H9 (cell line): ENCODE data around the gene FOXN4. TPM values are rescaled to one million over a fixed set of nuclear protein-coding genes. Genes with fewer than 3 reads are reported as not detected.

Source experiments
- DNase-seq: peaks from one replicate; pipeline ENCODE4 v3.0.0-alpha.2; 2017
- H2AFZ ChIP-seq: one replicate; pipeline ENCODE4 v1.6.1; 2013; ENCODE audit warnings: mild to moderate bottlenecking, low read length, control low read depth, moderate library complexity
- H2AK5ac ChIP-seq: 2 replicates; pipeline ENCODE4 v1.6.1; 2013; ENCODE audit warnings: low read length, control low read depth, mixed read lengths; ENCODE audit not compliant: insufficient read length
- H2BK120ac ChIP-seq: one replicate; pipeline ENCODE4 v1.6.1; 2013; ENCODE audit warnings: low read depth, mild to moderate bottlenecking, low read length, control low read depth, inconsistent platforms; ENCODE audit not compliant: poor library complexity, severe bottlenecking
- H2BK12ac ChIP-seq: 2 replicates; pipeline ENCODE4 v1.6.1; 2013; ENCODE audit warnings: low read length, control low read depth, mixed read lengths, low read depth; ENCODE audit not compliant: insufficient read length
- H2BK15ac ChIP-seq: 2 replicates; pipeline ENCODE4 v1.6.1; 2013; ENCODE audit warnings: low read depth, low read length, control low read depth
- H2BK20ac ChIP-seq: one replicate; pipeline ENCODE4 v1.6.1; 2013; ENCODE audit warnings: low read depth, mild to moderate bottlenecking, low read length, control low read depth, inconsistent platforms; ENCODE audit not compliant: poor library complexity, severe bottlenecking
- H2BK5ac ChIP-seq: 2 replicates; pipeline ENCODE4 v1.6.1; 2013; ENCODE audit warnings: low read length, control low read depth, mixed read lengths; ENCODE audit not compliant: insufficient read length
- H3K14ac ChIP-seq: 2 replicates; pipeline ENCODE4 v1.6.1; 2013; ENCODE audit warnings: low read length, control low read depth; ENCODE audit not compliant: insufficient read depth
- H3K18ac ChIP-seq: 2 replicates; pipeline ENCODE4 v1.6.1; 2013; ENCODE audit warnings: low read depth, mild to moderate bottlenecking, mixed read lengths, low read length, control low read depth; ENCODE audit not compliant: insufficient read length
- H3K23ac ChIP-seq: 2 replicates; pipeline ENCODE4 v1.6.1; 2013; ENCODE audit warnings: low read length, control low read depth, mixed read lengths, low read depth; ENCODE audit not compliant: insufficient read length
- H3K23me2 ChIP-seq: 2 replicates; pipeline ENCODE4 v1.6.1; 2013; ENCODE audit warnings: low read depth, mild to moderate bottlenecking, mixed read lengths, low read length, control low read depth; ENCODE audit not compliant: insufficient read length, poor library complexity, severe bottlenecking
- H3K27ac ChIP-seq: 2 replicates; pipeline ENCODE4 v1.5.1; 2013; ENCODE audit warnings: low read length, control low read depth, mixed read lengths, low read depth; ENCODE audit not compliant: insufficient read length
- H3K27me3 ChIP-seq: 2 replicates; pipeline ENCODE4 v1.6.1; 2013; ENCODE audit warnings: low read length, control low read depth, inconsistent platforms; ENCODE audit not compliant: insufficient read depth
- H3K4ac ChIP-seq: 2 replicates; pipeline ENCODE4 v1.6.1; 2013; ENCODE audit warnings: low read depth, mild to moderate bottlenecking, control low read depth, inconsistent platforms, low read length, moderate library complexity
- H3K4me1 ChIP-seq: 2 replicates; pipeline ENCODE4 v1.6.1; 2013; ENCODE audit warnings: low read length, control low read depth, inconsistent platforms; ENCODE audit not compliant: insufficient read depth
- H3K4me2 ChIP-seq: 2 replicates; pipeline ENCODE4 v1.6.1; 2013; ENCODE audit warnings: low read length, control low read depth, mixed read lengths; ENCODE audit not compliant: insufficient read length, insufficient read depth
- H3K56ac ChIP-seq: 2 replicates; pipeline ENCODE4 v1.6.1; 2013; ENCODE audit warnings: low read depth, mild to moderate bottlenecking, mixed read lengths, low read length, control low read depth; ENCODE audit not compliant: insufficient read length
- H3K79me1 ChIP-seq: 2 replicates; pipeline ENCODE4 v1.6.1; 2013; ENCODE audit warnings: low read depth, mild to moderate bottlenecking, moderate library complexity, low read length, control low read depth, inconsistent platforms; ENCODE audit not compliant: insufficient read depth, poor library complexity, severe bottlenecking
- H3K79me2 ChIP-seq: 2 replicates; pipeline ENCODE4 v1.6.1; 2013; ENCODE audit warnings: low read length, control low read depth, inconsistent platforms; ENCODE audit not compliant: insufficient read depth
- H3K9ac ChIP-seq: 2 replicates; pipeline ENCODE4 v1.6.1; 2013; ENCODE audit warnings: low read length, control low read depth, mixed read lengths; ENCODE audit not compliant: insufficient read length; ENCODE audit errors: extremely low read depth
- H3K9me3 ChIP-seq: one replicate; pipeline ENCODE4 v1.6.1; 2013; ENCODE audit warnings: low read depth, low read length, inconsistent platforms; ENCODE audit not compliant: control insufficient read depth
- H3T11ph ChIP-seq: one replicate; pipeline ENCODE4 v1.6.1; 2013; ENCODE audit warnings: mild to moderate bottlenecking, low read length, control low read depth, inconsistent platforms
- H4K20me1 ChIP-seq: one replicate; pipeline ENCODE4 v1.6.1; 2013; ENCODE audit not compliant: control insufficient read depth, insufficient read length, insufficient read depth
- H4K5ac ChIP-seq: 2 replicates; pipeline ENCODE4 v1.6.1; 2013; ENCODE audit warnings: low read depth, mild to moderate bottlenecking, mixed read lengths, low read length, control low read depth; ENCODE audit not compliant: insufficient read length
- H4K8ac ChIP-seq: replicated peaks from 2 replicates; pipeline ENCODE4 v1.6.1; 2013; ENCODE audit warnings: low read length, control low read depth, mixed read lengths, low read depth; ENCODE audit not compliant: insufficient read length
- H4K91ac ChIP-seq: 2 replicates; pipeline ENCODE4 v1.6.1; 2013; ENCODE audit warnings: low read depth, mild to moderate bottlenecking, moderate library complexity, mixed read lengths, low read length, control low read depth; ENCODE audit not compliant: insufficient read length
- H3K27ac Mint-ChIP-seq, 3 experiments: 2 replicates in 2 of 3; 3 replicates in 1 of 3; pipeline ENCODE4 v1.8.0; 2020 to 2021; ENCODE audit warnings: mixed read lengths in 3 of 3, mild to moderate bottlenecking in 1 of 3, moderate library complexity in 1 of 3
- H3K27me3 Mint-ChIP-seq: 2 replicates; pipeline ENCODE4 v1.8.0; 2021; ENCODE audit warnings: low read depth, mild to moderate bottlenecking, moderate library complexity, mixed read lengths
- H3K36me3 Mint-ChIP-seq, 3 experiments: 2 replicates in 2 of 3; 3 replicates in 1 of 3; pipeline ENCODE4 v1.8.0; 2020 to 2021; ENCODE audit warnings: low read depth in 3 of 3, mixed read lengths in 3 of 3; ENCODE audit not compliant: insufficient read depth in 1 of 3
- H3K4me1 Mint-ChIP-seq, 2 experiments: 2 replicates each; pipeline ENCODE4 v1.8.0; 2020; ENCODE audit warnings: mixed read lengths in 2 of 2
- H3K4me3 Mint-ChIP-seq, 2 experiments: 2 replicates in 1 of 2; 3 replicates in 1 of 2; pipeline ENCODE4 v1.8.0; 2020 to 2021; ENCODE audit warnings: mild to moderate bottlenecking in 2 of 2, mixed read lengths in 2 of 2, moderate library complexity in 1 of 2
- H3K9me3 Mint-ChIP-seq, 2 experiments: 2 replicates in 1 of 2; 3 replicates in 1 of 2; pipeline ENCODE4 v1.8.0; 2020; ENCODE audit warnings: mild to moderate bottlenecking in 2 of 2, mixed read lengths in 2 of 2, moderate library complexity in 1 of 2
- CTCF ChIP-seq: fragments of 200-600 bp; sonication (generic); conservative IDR thresholded peaks from 3 replicates; pipeline ENCODE4 v1.8.0; 2021; ENCODE audit warnings: antibody characterized with exemption, mild to moderate bottlenecking
- WGBS: extraction: QIAGEN DNeasy Blood & Tissue Kit; methylation state at CpG from one replicate; pipeline ENCODE4 v1.1.7; 2013; ENCODE audit warnings: missing lambda C conversion rate, low lambda C conversion rate, mixed read lengths; ENCODE audit not compliant: insufficient read length; ENCODE audit errors: extremely low coverage; 5-methylcytosine and 5-hydroxymethylcytosine counted together
- total RNA-seq: library from RNA; stranded (reverse); gene quantifications from 2 replicates; pipeline ENCODE4 v1.2.1, GENCODE V29; 2021

Gene FOXN4
- total RNA-seq, 1 experiment from 2014 or later, result 0.39 TPM

- H4K8ac ChIP-seq, result no peak overlapping the region
- no peak overlapping the region for H4K91ac ChIP-seq
- H3K23ac ChIP-seq, result no peak overlapping the region
- no peak overlapping the region for H2AK5ac ChIP-seq
- no peak for DNase-seq
- no peak overlapping the region for H2BK15ac ChIP-seq
- peaks cover 5% of the 10 kb centered on the region for H3K27me3 Mint-ChIP-seq
- no peak overlapping the region for H3K56ac ChIP-seq
- no peak overlapping the region for H3K18ac ChIP-seq
- no peak overlapping the region for H2AFZ ChIP-seq
- no peak overlapping the region for H3T11ph ChIP-seq
- no peaks in the 10 kb centered on the region for H3K79me2 ChIP-seq
- H3K9ac ChIP-seq, result no peak overlapping the region
- H3K4me1 Mint-ChIP-seq, result peaks cover 5 to 19% of the 10 kb centered on the region in 2 experiments
- H3K4me2 ChIP-seq, result no peak overlapping the region
- no peaks in the 10 kb centered on the region for H3K9me3 ChIP-seq
- no peak overlapping the region for H3K4me3 Mint-ChIP-seq
- no peak overlapping the region for H2BK20ac ChIP-seq
- no peak overlapping the region for H2BK5ac ChIP-seq
- no peaks in the 10 kb centered on the region for H3K36me3 Mint-ChIP-seq
- peaks cover 4% of the 10 kb centered on the region; the same call in 1 of the 2 replicates for H3K4me1 ChIP-seq
- H3K79me1 ChIP-seq, result no peaks in the 10 kb centered on the region
- H3K4ac ChIP-seq, result no peak overlapping the region
- H2BK120ac ChIP-seq, result no peak overlapping the region
- peaks cover 3% of the 10 kb centered on the region for H3K23me2 ChIP-seq
- no peaks in the 10 kb centered on the region for H3K9me3 Mint-ChIP-seq
- no peak overlapping the region for H2BK12ac ChIP-seq
- no peak overlapping the region for H3K27ac ChIP-seq
- H4K20me1 ChIP-seq, result no peaks in the 10 kb centered on the region
- WGBS, result no CpG with 5 or more reads among the region's 13 CpGs
- H3K27me3 ChIP-seq, result no peaks in the 10 kb centered on the region
- H3K14ac ChIP-seq, result no peak overlapping the region
- no peak overlapping the region for H4K5ac ChIP-seq
- H3K27ac Mint-ChIP-seq, result no peak overlapping the region
- TF ChIP-seq CTCF, result no peak
These were observed 13.2 kb downstream of the FOXN4 start for GRCh38 chr12:109295764-109296425.
